ENCODE results near the gene EPHA3. TPM values are rescaled to one million over a fixed set of nuclear protein-coding genes. Genes with fewer than 3 reads are reported as not detected.

The EPHA3 gene
- polyA plus RNA-seq, 1 donor from 2014 or later: 33.0 TPM

DNA sequence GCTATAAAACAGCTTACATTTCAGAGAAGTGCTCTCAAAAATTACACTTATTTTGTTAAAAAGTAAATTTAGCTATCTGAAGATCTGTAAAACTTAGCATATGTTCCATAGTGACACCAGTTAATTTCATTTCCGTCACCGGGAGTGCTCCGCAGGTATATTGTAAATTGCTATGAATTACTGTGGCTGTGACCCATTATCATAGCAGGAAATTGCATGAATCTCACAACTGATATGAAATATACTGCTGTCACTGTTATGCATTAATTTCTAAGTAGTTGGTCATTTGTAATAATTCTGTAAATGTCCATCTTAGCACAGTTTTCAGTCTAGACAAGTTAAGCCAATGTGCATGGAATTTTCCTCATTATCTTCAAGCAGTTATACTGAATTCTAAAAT, 91.2 kb downstream of the EPHA3 start:
- H3K27ac ChIP-seq (ENCODE audit: low read length): no peak overlapping the region
- TF ChIP-seq EZH2 (IDR thresholded peaks at IDR 0.05; ENCODE audit: borderline replicate concordance, insufficient read depth, low read length, poor library complexity, severe bottlenecking): no peak
- TF ChIP-seq, protein P1, sequence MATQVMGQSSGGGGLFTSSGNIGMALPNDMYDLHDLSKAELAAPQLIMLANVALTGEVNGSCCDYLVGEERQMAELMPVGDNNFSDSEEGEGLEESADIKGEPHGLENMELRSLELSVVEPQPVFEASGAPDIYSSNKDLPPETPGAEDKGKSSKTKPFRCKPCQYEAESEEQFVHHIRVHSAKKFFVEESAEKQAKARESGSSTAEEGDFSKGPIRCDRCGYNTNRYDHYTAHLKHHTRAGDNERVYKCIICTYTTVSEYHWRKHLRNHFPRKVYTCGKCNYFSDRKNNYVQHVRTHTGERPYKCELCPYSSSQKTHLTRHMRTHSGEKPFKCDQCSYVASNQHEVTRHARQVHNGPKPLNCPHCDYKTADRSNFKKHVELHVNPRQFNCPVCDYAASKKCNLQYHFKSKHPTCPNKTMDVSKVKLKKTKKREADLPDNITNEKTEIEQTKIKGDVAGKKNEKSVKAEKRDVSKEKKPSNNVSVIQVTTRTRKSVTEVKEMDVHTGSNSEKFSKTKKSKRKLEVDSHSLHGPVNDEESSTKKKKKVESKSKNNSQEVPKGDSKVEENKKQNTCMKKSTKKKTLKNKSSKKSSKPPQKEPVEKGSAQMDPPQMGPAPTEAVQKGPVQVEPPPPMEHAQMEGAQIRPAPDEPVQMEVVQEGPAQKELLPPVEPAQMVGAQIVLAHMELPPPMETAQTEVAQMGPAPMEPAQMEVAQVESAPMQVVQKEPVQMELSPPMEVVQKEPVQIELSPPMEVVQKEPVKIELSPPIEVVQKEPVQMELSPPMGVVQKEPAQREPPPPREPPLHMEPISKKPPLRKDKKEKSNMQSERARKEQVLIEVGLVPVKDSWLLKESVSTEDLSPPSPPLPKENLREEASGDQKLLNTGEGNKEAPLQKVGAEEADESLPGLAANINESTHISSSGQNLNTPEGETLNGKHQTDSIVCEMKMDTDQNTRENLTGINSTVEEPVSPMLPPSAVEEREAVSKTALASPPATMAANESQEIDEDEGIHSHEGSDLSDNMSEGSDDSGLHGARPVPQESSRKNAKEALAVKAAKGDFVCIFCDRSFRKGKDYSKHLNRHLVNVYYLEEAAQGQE (IDR thresholded peaks at IDR 0.05; ENCODE audit: borderline replicate concordance): peak; percentile 32
- TF ChIP-seq POLR2AphosphoS5 (IDR thresholded peaks at IDR 0.05): peak; percentile 75
- TF ChIP-seq EP300 (conservative IDR thresholded peaks at IDR 0.05; ENCODE audit: poor library complexity, severe bottlenecking): peak; percentile 71
- TF ChIP-seq, protein P2, sequence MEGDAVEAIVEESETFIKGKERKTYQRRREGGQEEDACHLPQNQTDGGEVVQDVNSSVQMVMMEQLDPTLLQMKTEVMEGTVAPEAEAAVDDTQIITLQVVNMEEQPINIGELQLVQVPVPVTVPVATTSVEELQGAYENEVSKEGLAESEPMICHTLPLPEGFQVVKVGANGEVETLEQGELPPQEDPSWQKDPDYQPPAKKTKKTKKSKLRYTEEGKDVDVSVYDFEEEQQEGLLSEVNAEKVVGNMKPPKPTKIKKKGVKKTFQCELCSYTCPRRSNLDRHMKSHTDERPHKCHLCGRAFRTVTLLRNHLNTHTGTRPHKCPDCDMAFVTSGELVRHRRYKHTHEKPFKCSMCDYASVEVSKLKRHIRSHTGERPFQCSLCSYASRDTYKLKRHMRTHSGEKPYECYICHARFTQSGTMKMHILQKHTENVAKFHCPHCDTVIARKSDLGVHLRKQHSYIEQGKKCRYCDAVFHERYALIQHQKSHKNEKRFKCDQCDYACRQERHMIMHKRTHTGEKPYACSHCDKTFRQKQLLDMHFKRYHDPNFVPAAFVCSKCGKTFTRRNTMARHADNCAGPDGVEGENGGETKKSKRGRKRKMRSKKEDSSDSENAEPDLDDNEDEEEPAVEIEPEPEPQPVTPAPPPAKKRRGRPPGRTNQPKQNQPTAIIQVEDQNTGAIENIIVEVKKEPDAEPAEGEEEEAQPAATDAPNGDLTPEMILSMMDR (IDR thresholded peaks at IDR 0.05; ENCODE audit: poor library complexity, severe bottlenecking): no peak
- TF ChIP-seq RAD21 (conservative IDR thresholded peaks at IDR 0.05): no peak
- no peak for TF ChIP-seq SMC3 (conservative IDR thresholded peaks at IDR 0.05; ENCODE audit: poor library complexity)

DNA sequence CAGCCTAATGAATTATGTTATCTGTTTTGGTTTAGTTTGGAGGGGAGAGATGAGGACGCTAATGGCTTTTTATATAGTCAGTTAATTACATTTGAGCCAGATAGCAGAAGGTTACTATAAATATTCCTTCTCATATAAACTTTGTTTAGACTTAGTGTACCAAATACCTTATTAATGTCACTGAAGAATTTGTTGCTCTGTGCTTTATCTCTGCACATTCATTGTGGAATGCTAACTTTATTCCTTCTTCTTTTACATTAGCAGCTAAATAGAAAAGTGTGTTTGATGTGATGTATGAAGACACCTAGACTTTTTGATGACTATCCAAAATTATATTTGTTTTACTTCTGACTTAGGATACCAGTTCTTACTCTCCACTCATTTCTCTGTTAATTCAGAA, 105.2 kb downstream of the EPHA3 start:
- Histone ChIP-seq H3K9ac (ENCODE audit: low read length) (no peak overlapping the region), H2AFZ (ENCODE audit: low read depth, low read length) (no peak overlapping the region), H4K20me1 (ENCODE audit: insufficient read depth) (no peaks in the 10 kb centered on the region), H3F3A (ENCODE audit: insufficient read depth, low read length, poor library complexity, severe bottlenecking) (no peaks in the 10 kb centered on the region), H3K36me3 (ENCODE audit: insufficient read depth, low read length) (no peaks in the 10 kb centered on the region), H3K27ac (ENCODE audit: low read length) (no peak overlapping the region), H3K79me2 (replicated peaks; ENCODE audit: insufficient read depth, low read length) (no peaks in the 10 kb centered on the region), H3K9me2 (ENCODE audit: insufficient read depth, low read length) (no peaks in the 10 kb centered on the region), H3K9me3 (ENCODE audit: low read length) (no peaks in the 10 kb centered on the region), H3K27me3 (ENCODE audit: insufficient read depth, low read depth, low read length) (no peaks in the 10 kb centered on the region), H3K4me2 (ENCODE audit: low read length) (no peak overlapping the region), H3K4me3 (ENCODE audit: low read length) (no peak overlapping the region)
- no peak for TF ChIP-seq TAF1 (IDR thresholded peaks at IDR 0.05; ENCODE audit: low read depth)
- no peak for TF ChIP-seq RAD21 (conservative IDR thresholded peaks at IDR 0.05)
- no peak for TF ChIP-seq MXI1 (conservative IDR thresholded peaks at IDR 0.05; ENCODE audit: poor library complexity, severe bottlenecking)
- TF ChIP-seq, protein P2 (IDR thresholded peaks at IDR 0.05; ENCODE audit: poor library complexity, severe bottlenecking): no peak
- TF ChIP-seq POLR2AphosphoS5 (IDR thresholded peaks at IDR 0.05): no peak
- TF ChIP-seq EP300 (conservative IDR thresholded peaks at IDR 0.05; ENCODE audit: poor library complexity, severe bottlenecking): no peak
- no peak for TF ChIP-seq SMC3 (conservative IDR thresholded peaks at IDR 0.05; ENCODE audit: poor library complexity)
- TF ChIP-seq EZH2 (IDR thresholded peaks at IDR 0.05; ENCODE audit: borderline replicate concordance, insufficient read depth, low read length, poor library complexity, severe bottlenecking): no peak
- TF ChIP-seq, protein P1 (IDR thresholded peaks at IDR 0.05; ENCODE audit: borderline replicate concordance): no peak

More for the DNA sequence above, 91.2 kb downstream of the EPHA3 start:
- H3F3A ChIP-seq (ENCODE audit: insufficient read depth, low read length, poor library complexity, severe bottlenecking): peaks cover 4% of the 10 kb centered on the region
- H3K9ac ChIP-seq (ENCODE audit: low read length): no peak overlapping the region
- H3K9me2 ChIP-seq (ENCODE audit: insufficient read depth, low read length): no peaks in the 10 kb centered on the region
- H3K79me2 ChIP-seq (replicated peaks; ENCODE audit: insufficient read depth, low read length): no peaks in the 10 kb centered on the region
- no peaks in the 10 kb centered on the region for H4K20me1 ChIP-seq (ENCODE audit: insufficient read depth)
- H3K4me3 ChIP-seq (ENCODE audit: low read length): no peak overlapping the region
- peak overlapping the region; percentile 6 for H3K4me2 ChIP-seq (ENCODE audit: low read length)
- H2AFZ ChIP-seq (ENCODE audit: low read depth, low read length): no peak overlapping the region
- H3K9me3 ChIP-seq (ENCODE audit: low read length): no peaks in the 10 kb centered on the region
- no peaks in the 10 kb centered on the region for H3K27me3 ChIP-seq (ENCODE audit: insufficient read depth, low read depth, low read length)
- H3K36me3 ChIP-seq (ENCODE audit: insufficient read depth, low read length): no peaks in the 10 kb centered on the region
